GM12878 (cell line): ENCODE measurements around the gene UBE2E2. TPM values are rescaled to one million over a fixed set of nuclear protein-coding genes. Genes with fewer than 3 reads are reported as not detected.

ENCODE experiments used
- ATAC-seq: fragments of 200-7000 bp; cut with Tn5 transposase; 3 replicates; pipeline ENCODE4 v1.9.1; 2020; ENCODE audit warnings: mild to moderate bottlenecking, moderate library complexity
- BruUV-seq: library from RNA; stranded (reverse); fragments of 400-500 nt; replicated peaks from 2 replicates; lab custom pipeline; 2021; lab: Mats Ljungman, UMichigan
- CTCF ChIA-PET: fragments of 300-600 bp; sonication (Branson Sonifier 250); formaldehyde crosslinking; extraction: SDS; loops from one replicate; lab custom pipeline; 2021; ENCODE audit warnings: inconsistent platforms; lab: Yijun Ruan, JAX
- POLR2A ChIA-PET: fragments of 350-600 bp; formaldehyde crosslinking; extraction: SDS; loops from one replicate; lab custom pipeline; 2021; ENCODE audit warnings: inconsistent platforms; lab: Charles Lee
- RAD21 ChIA-PET: fragments of 300-600 bp; sonication (Branson Sonifier 250); formaldehyde crosslinking; loops from one replicate; lab custom pipeline; 2023; ENCODE audit warnings: antibody characterized with exemption; ENCODE audit not compliant: unreplicated experiment; lab: Charles Lee
- SMC1A ChIA-PET: fragments of 300-600 bp; sonication (Branson Sonifier 250); formaldehyde crosslinking; loops from one replicate; lab custom pipeline; 2023; ENCODE audit not compliant: unreplicated experiment, uncharacterized antibody; lab: Charles Lee
- DNase-seq: peaks from one replicate; pipeline ENCODE4 v3.0.0-alpha.2; 2011; ENCODE audit warnings: low read depth, low spot score
- FAIRE-seq: peaks from 3 replicates; lab custom pipeline; 2011; peaks lifted over from hg19 to GRCh38; lab: Jason Lieb, UNC
- H2AFZ ChIP-seq: 2 replicates; pipeline ENCODE4 v1.6.0; 2011; ENCODE audit warnings: low read depth, low read length, control low read depth; ENCODE audit not compliant: control insufficient read depth
- H3K27ac ChIP-seq: 2 replicates; pipeline ENCODE4 v1.5.1; 2011; ENCODE audit warnings: control low read depth; ENCODE audit not compliant: control insufficient read depth, insufficient read depth
- H3K27me3 ChIP-seq, 2 experiments: replicated peaks in 1 of 2; 2 replicates each; pipeline versions ENCODE4 v1.6.0 to v1.6.1; 2011; ENCODE audit warnings: low read length in 1 of 2; ENCODE audit not compliant: control insufficient read depth in 2 of 2, insufficient read depth in 2 of 2
- H3K36me3 ChIP-seq, 2 experiments: 2 replicates each; pipeline ENCODE4 v1.5.1; 2011; ENCODE audit warnings: low read length in 1 of 2; ENCODE audit not compliant: control insufficient read depth in 2 of 2, insufficient read depth in 2 of 2
- H3K4me1 ChIP-seq: 2 replicates; pipeline ENCODE4 v1.6.1; 2011; ENCODE audit warnings: mild to moderate bottlenecking, low read length, moderate library complexity, mixed read lengths; ENCODE audit not compliant: control insufficient read depth, insufficient read depth
- H3K4me2 ChIP-seq: 2 replicates; pipeline ENCODE4 v1.6.0; 2011; ENCODE audit warnings: control low read depth; ENCODE audit not compliant: control insufficient read depth, insufficient read depth
- H3K4me3 ChIP-seq: fragments of 200-600 bp; sonication (generic); 2 replicates; pipeline ENCODE4 v1.5.1; 2016
- H3K79me2 ChIP-seq: 2 replicates; pipeline ENCODE4 v1.6.0; 2011; ENCODE audit warnings: low read length; ENCODE audit not compliant: control insufficient read depth, insufficient read depth
- H3K9ac ChIP-seq: 2 replicates; pipeline ENCODE4 v1.8.0; 2011; ENCODE audit warnings: low read length, control low read depth, mixed read lengths; ENCODE audit not compliant: control insufficient read depth, insufficient read depth
- H3K9me3 ChIP-seq: replicated peaks from 3 replicates; pipeline ENCODE4 v1.5.1; 2011; ENCODE audit warnings: mild to moderate bottlenecking, low read length; ENCODE audit not compliant: control insufficient read depth, insufficient read depth
- H4K20me1 ChIP-seq: 2 replicates; pipeline ENCODE4 v1.6.0; 2011; ENCODE audit not compliant: control insufficient read depth, insufficient read depth
- CBFB ChIP-seq: IDR thresholded peaks from 2 replicates; pipeline ENCODE4 v1.6.1; 2016; ENCODE audit warnings: antibody characterized with exemption, low read depth
- MTA2 ChIP-seq: fragments of 450-650 bp; IDR thresholded peaks from 2 replicates; pipeline ENCODE4 v1.6.1; 2016; ENCODE audit warnings: low read depth, mild to moderate bottlenecking, moderate library complexity
- SIX5 ChIP-seq: IDR thresholded peaks from 2 replicates; pipeline ENCODE4 v1.6.1; 2011; ENCODE audit warnings: mild to moderate bottlenecking, low read depth, low read length, moderate library complexity; ENCODE audit not compliant: severe bottlenecking
- ZNF217 ChIP-seq: fragments of 450-650 bp; IDR thresholded peaks from 2 replicates; pipeline ENCODE4 v1.6.1; 2017; ENCODE audit warnings: antibody characterized with exemption, mild to moderate bottlenecking
- WGBS: methylation state at CpG from one replicate; pipeline ENCODE4 v1.1.6; 2016; ENCODE audit warnings: low lambda C conversion rate; ENCODE audit not compliant: insufficient replicate concordance, insufficient coverage; ENCODE audit errors: missing lambda C conversion rate; 5-methylcytosine and 5-hydroxymethylcytosine counted together
- in situ Hi-C: fragments of 300-500 bp; cut with MboI; formaldehyde crosslinking; loops from 9 replicates; pipeline ENCODE4 v1.14.3; 2018; ENCODE audit warnings: mixed read lengths
- intact Hi-C: fragments of 100-400 bp; cut with micrococcal nuclease; formaldehyde crosslinking; loops from one replicate; pipeline ENCODE4 v1.14.2; 2022; ENCODE audit not compliant: unreplicated experiment
- polyA plus RNA-seq, 11 experiments: library from polyadenylated mRNA; depleted of rRNA in 4 of 11; unstranded in 6 of 11; stranded (reverse) in 5 of 11; fragments of >200 nt; fragmentation: Nextera tagmentation in 4 of 11; fragmentation: Illumina TruSeq in 1 of 11; extraction: Ambion mirVana in 4 of 11; extraction: Trizol in 1 of 11; gene quantifications; 1 replicate in 1 of 11; 2 replicates in 10 of 11; pipeline versions ENCODE4 v1.2.1 to v1.2.3, GENCODE V29; 2011 to 2016; ENCODE audit warnings: inconsistent platforms in 2 of 11, missing spikeins in 2 of 11, low read depth in 1 of 11
- total RNA-seq, 4 experiments: library from RNA; depleted of rRNA in 3 of 4; stranded (reverse); fragments of >200 nt in 3 of 4; fragmentation: Illumina TruSeq in 1 of 4; extraction: Trizol in 1 of 4; gene quantifications; 2 replicates each; pipeline versions ENCODE4 v1.2.1 to v1.2.3, GENCODE V29; 2013 to 2021
- TF ChIP-seq, protein P1 (sequence below): fragments of 450-650 bp; IDR thresholded peaks from 2 replicates; pipeline ENCODE4 v1.6.1; 2017; ENCODE audit warnings: antibody characterized with exemption, mild to moderate bottlenecking, moderate library complexity
- TF ChIP-seq, protein P2 (sequence below): fragments of 450-650 bp; IDR thresholded peaks from 2 replicates; pipeline ENCODE4 v1.6.1; 2016; ENCODE audit warnings: mild to moderate bottlenecking

Gene UBE2E2
- total and polyA plus RNA-seq, 10 of the 15 experiments (the other 5 are each of a cell fraction or from before 2014, with no cell fraction given) = 8.7 to 71.0 (median 36.4) TPM

DNA sequence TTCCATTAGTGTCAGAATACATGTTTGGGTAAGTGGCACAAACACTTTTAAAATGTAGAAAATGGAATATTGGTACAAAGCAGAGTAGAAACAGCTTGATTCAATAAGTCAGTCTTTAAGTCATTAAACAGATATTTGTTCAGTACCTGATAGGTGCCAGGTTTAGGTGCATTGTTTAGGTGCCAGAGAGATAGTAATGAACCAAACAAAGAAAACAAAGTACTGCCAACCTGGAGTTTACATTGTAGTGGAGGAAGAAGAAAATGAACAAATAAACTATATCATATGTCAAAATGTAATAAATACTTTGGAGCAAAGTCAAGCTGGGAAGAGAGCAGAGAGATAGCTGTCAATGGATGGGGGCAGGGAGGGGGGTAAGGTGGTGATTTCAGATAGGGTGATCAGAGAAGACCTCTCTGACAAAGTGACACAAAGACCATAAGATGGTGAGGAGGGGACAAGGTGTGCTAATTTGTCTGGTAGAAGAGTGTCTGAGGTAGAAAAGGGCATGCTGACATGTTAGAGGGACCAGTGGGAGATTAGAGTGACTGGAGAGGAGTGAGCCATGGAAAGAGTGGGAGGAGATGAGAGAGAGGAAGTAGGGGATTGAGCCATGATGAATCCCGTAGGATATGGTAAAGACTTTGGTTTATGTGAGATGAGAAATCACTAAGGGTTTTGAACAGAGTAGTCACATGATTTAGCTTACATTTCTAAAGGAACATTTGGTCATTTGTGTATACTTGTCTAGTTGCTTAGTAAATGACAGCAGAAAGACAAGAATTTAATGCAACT, 128.2 kb downstream of the UBE2E2 start:
- Histone ChIP-seq H3K4me2 (no peak overlapping the region), H3K4me1 (no peaks in the 10 kb centered on the region), H3K27me3 (no peaks in the 10 kb centered on the region), H3K27ac (no peak overlapping the region), H3K36me3 (no peaks in the 10 kb centered on the region), H4K20me1 (no peaks in the 10 kb centered on the region), H3K4me3 (no peak overlapping the region), H3K9ac (no peak overlapping the region), H2AFZ (no peak overlapping the region), H3K9me3 (no peaks in the 10 kb centered on the region; the same call in 2 of the 3 replicates), H3K79me2 (peaks cover 3% of the 10 kb centered on the region)
- DNase-seq (no peak), FAIRE-seq (peak; percentile 31), ATAC-seq (no peak)
- POLR2A ChIA-PET = interaction anchor here (0.6 to 1.0 kb wide), 2 partner anchors 9 to 136 kb away, joined by 3 to 4 read pairs; no protein-coding TSS in a partner anchor
- SMC1A ChIA-PET = interaction anchor here (1.0 to 1.7 kb wide), 5 partner anchors 34 to 263 kb away, joined by 3 read pairs; no protein-coding TSS in a partner anchor
- CTCF ChIA-PET = interaction anchor here (1.2 to 1.8 kb wide), 3 partner anchors 10 to 73 kb away, joined by 3 to 7 read pairs (median 4); no protein-coding TSS in a partner anchor
- BruUV-seq = no TSS peak
- TF ChIP-seq SIX5 = no peak
- TF ChIP-seq ZNF217 = no peak
- TF ChIP-seq, protein P1, sequence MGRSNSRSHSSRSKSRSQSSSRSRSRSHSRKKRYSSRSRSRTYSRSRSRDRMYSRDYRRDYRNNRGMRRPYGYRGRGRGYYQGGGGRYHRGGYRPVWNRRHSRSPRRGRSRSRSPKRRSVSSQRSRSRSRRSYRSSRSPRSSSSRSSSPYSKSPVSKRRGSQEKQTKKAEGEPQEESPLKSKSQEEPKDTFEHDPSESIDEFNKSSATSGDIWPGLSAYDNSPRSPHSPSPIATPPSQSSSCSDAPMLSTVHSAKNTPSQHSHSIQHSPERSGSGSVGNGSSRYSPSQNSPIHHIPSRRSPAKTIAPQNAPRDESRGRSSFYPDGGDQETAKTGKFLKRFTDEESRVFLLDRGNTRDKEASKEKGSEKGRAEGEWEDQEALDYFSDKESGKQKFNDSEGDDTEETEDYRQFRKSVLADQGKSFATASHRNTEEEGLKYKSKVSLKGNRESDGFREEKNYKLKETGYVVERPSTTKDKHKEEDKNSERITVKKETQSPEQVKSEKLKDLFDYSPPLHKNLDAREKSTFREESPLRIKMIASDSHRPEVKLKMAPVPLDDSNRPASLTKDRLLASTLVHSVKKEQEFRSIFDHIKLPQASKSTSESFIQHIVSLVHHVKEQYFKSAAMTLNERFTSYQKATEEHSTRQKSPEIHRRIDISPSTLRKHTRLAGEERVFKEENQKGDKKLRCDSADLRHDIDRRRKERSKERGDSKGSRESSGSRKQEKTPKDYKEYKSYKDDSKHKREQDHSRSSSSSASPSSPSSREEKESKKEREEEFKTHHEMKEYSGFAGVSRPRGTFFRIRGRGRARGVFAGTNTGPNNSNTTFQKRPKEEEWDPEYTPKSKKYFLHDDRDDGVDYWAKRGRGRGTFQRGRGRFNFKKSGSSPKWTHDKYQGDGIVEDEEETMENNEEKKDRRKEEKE = no peak
- TF ChIP-seq, protein P2, sequence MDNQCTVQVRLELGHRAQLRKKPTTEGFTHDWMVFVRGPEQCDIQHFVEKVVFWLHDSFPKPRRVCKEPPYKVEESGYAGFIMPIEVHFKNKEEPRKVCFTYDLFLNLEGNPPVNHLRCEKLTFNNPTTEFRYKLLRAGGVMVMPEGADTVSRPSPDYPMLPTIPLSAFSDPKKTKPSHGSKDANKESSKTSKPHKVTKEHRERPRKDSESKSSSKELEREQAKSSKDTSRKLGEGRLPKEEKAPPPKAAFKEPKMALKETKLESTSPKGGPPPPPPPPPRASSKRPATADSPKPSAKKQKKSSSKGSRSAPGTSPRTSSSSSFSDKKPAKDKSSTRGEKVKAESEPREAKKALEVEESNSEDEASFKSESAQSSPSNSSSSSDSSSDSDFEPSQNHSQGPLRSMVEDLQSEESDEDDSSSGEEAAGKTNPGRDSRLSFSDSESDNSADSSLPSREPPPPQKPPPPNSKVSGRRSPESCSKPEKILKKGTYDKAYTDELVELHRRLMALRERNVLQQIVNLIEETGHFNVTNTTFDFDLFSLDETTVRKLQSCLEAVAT = no peak
- no peak for TF ChIP-seq CBFB
- TF ChIP-seq MTA2 = no peak
- intact Hi-C loops (no loop called here), in situ Hi-C loops (no loop called here)
- RAD21 ChIA-PET = interaction anchor here (1.2 kb wide), 2 partner anchors 10 to 110 kb away, joined by 3 to 6 read pairs; no protein-coding TSS in a partner anchor
- 100% methylated on average over 1 of the region's 1 CpG for WGBS
